GM19328 (cell line): ENCODE measurements around the gene SLC39A9.
"Not testable (repeated sequence)": the region's sequence is repeated elsewhere in the genome, so short reads cannot be mapped to it uniquely, and the experiment has no call there.

Experiments
- ATAC-seq: cut with Tn5 transposase; IDR thresholded peaks from one replicate; pipeline ENCODE4 v1.9.1; 2021; ENCODE audit warnings: mild to moderate bottlenecking, moderate library complexity; ENCODE audit not compliant: unreplicated experiment

The SLC39A9 gene

GRCh38 chr14:69366761-69367160 is 31.7 kb upstream of the SLC39A9 start:
- ATAC-seq = no peak

- no peak for ATAC-seq
Observed at GRCh38 chr14:69368381-69368780, 30.1 kb upstream of the SLC39A9 start.

- ATAC-seq = no peak
Observed at GRCh38 chr14:69370061-69370460, 28.4 kb upstream of the SLC39A9 start.

GRCh38 chr14:69372146-69372545 is 26.3 kb upstream of the SLC39A9 start:
- no peak for ATAC-seq

- ATAC-seq = no peak
Observed at GRCh38 chr14:69373104-69373503, 25.4 kb upstream of the SLC39A9 start.

GRCh38 chr14:69374235-69374634 is 24.3 kb upstream of the SLC39A9 start:
- ATAC-seq = no peak

- ATAC-seq = no peak
Observed at GRCh38 chr14:69375182-69375581, 23.3 kb upstream of the SLC39A9 start.

- ATAC-seq = no peak
Observed at GRCh38 chr14:69375722-69376121, 22.8 kb upstream of the SLC39A9 start.

GRCh38 chr14:69376439-69376838 is 22.1 kb upstream of the SLC39A9 start:
- no peak for ATAC-seq

GRCh38 chr14:69378274-69378673 is 20.2 kb upstream of the SLC39A9 start:
- ATAC-seq = no peak

GRCh38 chr14:69387311-69387710 is 11.2 kb upstream of the SLC39A9 start:
- no peak for ATAC-seq

- not testable (repeated sequence) for ATAC-seq
Observed at GRCh38 chr14:69391400-69391799, 7.1 kb upstream of the SLC39A9 start.

- no peak for ATAC-seq
Observed at GRCh38 chr14:69392481-69392880, 6.0 kb upstream of the SLC39A9 start.

- ATAC-seq = no peak
Observed at GRCh38 chr14:69395929-69396328, 2.6 kb upstream of the SLC39A9 start.

GRCh38 chr14:69398818-69399210 is 322 bp downstream of the SLC39A9 start:
- ATAC-seq = no peak

GRCh38 chr14:69399750-69400149 is 1.3 kb downstream of the SLC39A9 start:
- ATAC-seq = no peak

GRCh38 chr14:69400154-69400553 is 1.7 kb downstream of the SLC39A9 start:
- no peak for ATAC-seq

GRCh38 chr14:69401841-69402240 is 3.3 kb downstream of the SLC39A9 start:
- no peak for ATAC-seq

GRCh38 chr14:69404478-69404877 is 6.0 kb downstream of the SLC39A9 start:
- no peak for ATAC-seq

- ATAC-seq = no peak
Observed at GRCh38 chr14:69404883-69405282, 6.4 kb downstream of the SLC39A9 start.

- no peak for ATAC-seq
Observed at GRCh38 chr14:69405762-69406161, 7.3 kb downstream of the SLC39A9 start.

GRCh38 chr14:69408331-69408960 is 10.0 kb downstream of the SLC39A9 start:
- no peak for ATAC-seq

GRCh38 chr14:69413483-69413882 is 15.0 kb downstream of the SLC39A9 start:
- no peak for ATAC-seq
